ENCODE results near the gene NAXD. TPM values are rescaled to one million over a fixed set of nuclear protein-coding genes. Genes with fewer than 3 reads are reported as not detected.

NAXD gene
- total RNA-seq, 2 donors from 2014 or later = 17.7 to 22.9 TPM

GRCh38 chr13:110646442-110647364 is 31.4 kb downstream of the NAXD start:
- Mint-ChIP-seq H3K4me1 (peaks cover 3% of the 10 kb centered on the region), H3K27ac (no peak overlapping the region), H3K4me3 (no peak overlapping the region), H3K36me3 (ENCODE audit: low read depth) (peaks cover 2% of the 10 kb centered on the region), H3K27me3 (no peaks in the 10 kb centered on the region)
- H3K9me3 ChIP-seq (ENCODE audit: control insufficient read depth, low read length, poor library complexity, severe bottlenecking) = no peaks in the 10 kb centered on the region
- no peak for DNase-seq
- no peak for ATAC-seq

DNA sequence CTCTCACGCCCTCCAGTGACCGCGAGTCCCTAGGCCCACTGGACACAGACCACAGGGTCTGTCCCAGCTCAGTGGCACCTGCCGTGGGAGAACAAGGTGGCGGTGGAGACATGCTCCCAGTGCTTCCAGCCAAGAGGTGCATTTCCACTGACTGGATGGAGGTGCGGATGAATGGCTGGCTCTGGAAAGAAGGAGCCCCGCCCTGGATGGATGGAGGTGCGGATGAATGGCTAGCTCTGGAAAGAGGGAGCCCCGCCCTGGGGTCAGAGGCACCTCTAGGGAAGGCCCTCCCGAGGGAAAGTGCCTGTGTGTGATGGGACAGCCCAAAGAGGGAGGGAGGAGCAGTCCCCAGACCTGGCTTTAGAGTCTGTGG is 32.0 kb downstream of the NAXD start:
- Mint-ChIP-seq H3K27me3 (no peaks in the 10 kb centered on the region), H3K27ac (no peak overlapping the region), H3K36me3 (ENCODE audit: low read depth) (peaks cover 2% of the 10 kb centered on the region), H3K4me1 (peaks cover 3% of the 10 kb centered on the region), H3K4me3 (no peak overlapping the region)
- no peak for ATAC-seq
- no peak for DNase-seq
- no peaks in the 10 kb centered on the region for H3K9me3 ChIP-seq (ENCODE audit: control insufficient read depth, low read length, poor library complexity, severe bottlenecking)

GRCh38 chr13:110648146-110648819 is 32.9 kb downstream of the NAXD start:
- peaks cover 2% of the 10 kb centered on the region for H3K36me3 Mint-ChIP-seq (ENCODE audit: low read depth)
- no peaks in the 10 kb centered on the region for H3K9me3 ChIP-seq (ENCODE audit: control insufficient read depth, low read length, poor library complexity, severe bottlenecking)
- H3K27me3 Mint-ChIP-seq = no peaks in the 10 kb centered on the region
- DNase-seq (no peak), ATAC-seq (no peak)
- H3K27ac Mint-ChIP-seq = no peak overlapping the region
- H3K4me1 Mint-ChIP-seq = peaks cover 3% of the 10 kb centered on the region
- H3K4me3 Mint-ChIP-seq = no peak overlapping the region

DNA sequence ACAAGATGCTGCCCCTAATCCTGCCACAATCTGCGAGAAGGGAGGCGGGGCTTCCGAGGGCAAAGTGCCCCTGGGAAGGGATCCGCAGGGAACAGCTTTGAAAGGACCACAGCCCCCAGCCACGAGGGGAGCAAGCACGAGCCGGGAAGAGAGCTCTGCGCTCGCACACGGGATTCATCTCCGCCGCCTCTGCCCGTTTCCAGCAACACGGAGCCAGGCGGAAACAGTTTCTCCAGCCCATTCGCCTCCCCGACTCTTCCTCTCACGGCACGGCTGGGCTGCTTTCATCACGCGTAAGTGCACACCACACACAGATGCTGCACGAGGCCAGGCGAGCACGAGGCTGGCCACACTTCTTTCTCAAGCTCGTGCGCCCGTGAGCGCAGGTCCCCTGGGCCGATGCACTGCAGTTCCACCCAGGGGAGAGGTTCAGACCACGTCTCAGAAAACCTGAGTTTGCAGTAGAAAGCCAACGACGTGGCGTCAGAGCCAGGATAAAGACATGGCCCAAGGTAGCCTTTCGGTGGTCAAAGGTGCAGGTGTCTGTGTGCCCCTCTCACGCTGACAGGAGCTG is 33.6 kb downstream of the NAXD start:
- Mint-ChIP-seq H3K36me3 (ENCODE audit: low read depth) (peaks cover 2% of the 10 kb centered on the region), H3K27ac (no peak overlapping the region), H3K27me3 (no peaks in the 10 kb centered on the region), H3K4me3 (no peak overlapping the region), H3K4me1 (peaks cover 3% of the 10 kb centered on the region)
- ATAC-seq (no peak), DNase-seq (no peak)
- no peaks in the 10 kb centered on the region for H3K9me3 ChIP-seq (ENCODE audit: control insufficient read depth, low read length, poor library complexity, severe bottlenecking)

GRCh38 chr13:110649551-110649950 is 34.2 kb downstream of the NAXD start:
- peaks cover 2% of the 10 kb centered on the region for H3K36me3 Mint-ChIP-seq (ENCODE audit: low read depth)
- H3K4me1 Mint-ChIP-seq = peaks cover 4% of the 10 kb centered on the region
- H3K4me3 Mint-ChIP-seq = no peak overlapping the region
- DNase-seq (no peak), ATAC-seq (no peak)
- no peaks in the 10 kb centered on the region for H3K27me3 Mint-ChIP-seq
- H3K27ac Mint-ChIP-seq = no peak overlapping the region
- H3K9me3 ChIP-seq (ENCODE audit: control insufficient read depth, low read length, poor library complexity, severe bottlenecking) = no peaks in the 10 kb centered on the region

DNA sequence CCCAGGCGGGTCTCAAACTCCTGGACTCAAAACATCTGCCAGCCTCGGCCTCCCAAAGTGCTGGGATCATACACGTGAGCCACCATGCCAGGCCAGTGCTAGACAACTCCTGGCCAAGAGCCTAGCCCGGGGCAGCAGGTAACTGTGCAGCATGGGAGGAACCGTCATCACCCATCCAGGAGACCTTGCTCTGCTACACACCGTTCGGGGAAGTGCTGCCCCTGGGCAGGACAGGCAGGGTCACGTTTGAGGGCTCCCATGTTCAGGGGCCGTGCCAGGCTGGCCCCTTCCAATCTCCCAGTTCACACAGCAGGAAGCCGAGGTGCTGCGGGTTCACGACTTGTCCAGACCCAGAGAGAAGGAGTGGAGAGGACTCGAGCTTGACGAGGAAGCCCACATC is 35.1 kb downstream of the NAXD start:
- Mint-ChIP-seq H3K4me1 (peaks cover 4% of the 10 kb centered on the region), H3K4me3 (no peak overlapping the region), H3K27ac (no peak overlapping the region), H3K36me3 (ENCODE audit: low read depth) (peaks cover 2% of the 10 kb centered on the region), H3K27me3 (no peaks in the 10 kb centered on the region)
- ATAC-seq (no peak), DNase-seq (no peak)
- no peaks in the 10 kb centered on the region for H3K9me3 ChIP-seq (ENCODE audit: control insufficient read depth, low read length, poor library complexity, severe bottlenecking)

- H3K27ac Mint-ChIP-seq = peak overlapping the region; percentile 47
- DNase-seq = no peak
- ATAC-seq = no peak
- H3K4me3 Mint-ChIP-seq = no peak overlapping the region
- H3K4me1 Mint-ChIP-seq = peaks cover 7% of the 10 kb centered on the region
- H3K27me3 Mint-ChIP-seq = no peaks in the 10 kb centered on the region
- no peaks in the 10 kb centered on the region for H3K9me3 ChIP-seq (ENCODE audit: control insufficient read depth, low read length, poor library complexity, severe bottlenecking)
- H3K36me3 Mint-ChIP-seq (ENCODE audit: low read depth) = peaks cover 4% of the 10 kb centered on the region
Observed at GRCh38 chr13:110651271-110651670, 35.9 kb downstream of the NAXD start.

- ATAC-seq (no peak), DNase-seq (no peak)
- Mint-ChIP-seq H3K4me3 (no peak overlapping the region), H3K27me3 (no peaks in the 10 kb centered on the region), H3K27ac (peak overlapping the region; percentile 47), H3K36me3 (ENCODE audit: low read depth) (peaks cover 4% of the 10 kb centered on the region), H3K4me1 (peaks cover 9% of the 10 kb centered on the region)
- no peaks in the 10 kb centered on the region for H3K9me3 ChIP-seq (ENCODE audit: control insufficient read depth, low read length, poor library complexity, severe bottlenecking)
Observed at GRCh38 chr13:110651726-110652230, 36.4 kb downstream of the NAXD start.

GRCh38 chr13:110652231-110652730 is 36.9 kb downstream of the NAXD start:
- H3K9me3 ChIP-seq (ENCODE audit: control insufficient read depth, low read length, poor library complexity, severe bottlenecking) = no peaks in the 10 kb centered on the region
- no peak overlapping the region for H3K4me3 Mint-ChIP-seq
- ATAC-seq (no peak), DNase-seq (no peak)
- H3K27ac Mint-ChIP-seq = peak overlapping the region; percentile 47
- peaks cover 4% of the 10 kb centered on the region for H3K36me3 Mint-ChIP-seq (ENCODE audit: low read depth)
- peaks cover 9% of the 10 kb centered on the region for H3K4me1 Mint-ChIP-seq
- H3K27me3 Mint-ChIP-seq = no peaks in the 10 kb centered on the region

- Mint-ChIP-seq H3K27ac (no peak overlapping the region), H3K27me3 (no peaks in the 10 kb centered on the region), H3K4me3 (no peak overlapping the region), H3K36me3 (ENCODE audit: low read depth) (peaks cover 4% of the 10 kb centered on the region), H3K4me1 (peaks cover 10% of the 10 kb centered on the region)
- DNase-seq = no peak
- no peaks in the 10 kb centered on the region for H3K9me3 ChIP-seq (ENCODE audit: control insufficient read depth, low read length, poor library complexity, severe bottlenecking)
- ATAC-seq = no peak
Observed at GRCh38 chr13:110652764-110653163, 37.4 kb downstream of the NAXD start.

- H3K4me1 Mint-ChIP-seq = peaks cover 15% of the 10 kb centered on the region
- no peak for DNase-seq
- H3K9me3 ChIP-seq (ENCODE audit: control insufficient read depth, low read length, poor library complexity, severe bottlenecking) = no peaks in the 10 kb centered on the region
- no peak overlapping the region for H3K4me3 Mint-ChIP-seq
- no peaks in the 10 kb centered on the region for H3K27me3 Mint-ChIP-seq
- H3K27ac Mint-ChIP-seq = no peak overlapping the region
- no peak for ATAC-seq
- peaks cover 4% of the 10 kb centered on the region for H3K36me3 Mint-ChIP-seq (ENCODE audit: low read depth)
Observed at GRCh38 chr13:110653271-110653670, 37.9 kb downstream of the NAXD start.

DNA sequence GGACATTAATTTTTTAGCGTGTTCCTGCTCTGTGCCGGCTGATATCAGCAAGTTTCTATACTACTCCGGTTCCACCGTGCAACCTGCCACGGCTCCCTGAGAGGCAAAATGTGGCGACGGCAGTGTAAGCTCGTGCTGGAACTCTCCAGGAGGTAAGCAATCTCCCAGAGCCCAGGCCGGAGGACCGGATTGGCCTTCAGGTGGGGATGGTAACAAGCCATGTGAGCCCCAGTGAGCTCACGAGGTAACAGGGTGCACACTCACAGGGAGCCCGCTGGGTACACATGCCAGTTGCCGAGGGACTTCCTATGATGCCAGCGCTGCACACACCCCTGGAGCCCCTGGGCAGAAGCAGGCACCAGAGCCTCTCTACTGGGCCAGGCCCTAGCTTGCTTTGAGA is 38.5 kb downstream of the NAXD start:
- H3K4me1 Mint-ChIP-seq = peaks cover 19% of the 10 kb centered on the region
- no peaks in the 10 kb centered on the region for H3K9me3 ChIP-seq (ENCODE audit: control insufficient read depth, low read length, poor library complexity, severe bottlenecking)
- peak overlapping the region; percentile 74 for H3K27ac Mint-ChIP-seq
- ATAC-seq = no peak
- no peaks in the 10 kb centered on the region for H3K27me3 Mint-ChIP-seq
- DNase-seq = no peak
- H3K36me3 Mint-ChIP-seq (ENCODE audit: low read depth) = peaks cover 4% of the 10 kb centered on the region
- no peak overlapping the region for H3K4me3 Mint-ChIP-seq

GRCh38 chr13:110657196-110657595 is 41.9 kb downstream of the NAXD start:
- Mint-ChIP-seq H3K4me1 (peaks cover 25% of the 10 kb centered on the region), H3K4me3 (no peak overlapping the region), H3K27me3 (no peaks in the 10 kb centered on the region), H3K36me3 (ENCODE audit: low read depth) (peaks cover 6% of the 10 kb centered on the region), H3K27ac (no peak overlapping the region)
- no peak for DNase-seq
- no peak for ATAC-seq
- H3K9me3 ChIP-seq (ENCODE audit: control insufficient read depth, low read length, poor library complexity, severe bottlenecking) = no peaks in the 10 kb centered on the region

All from T-helper 17 cell (primary cell).